Uterus (tissue), 2 donors: ENCODE results near the gene BLMH.

Experiments
- CTCF ChIP-seq, 4 experiments: fragments of 200-600 bp in 2 of 4; fragments of 450-650 bp in 2 of 4; sonication (generic) in 2 of 4; IDR thresholded peaks; one replicate each; pipeline ENCODE4 v1.5.1; 2016 to 2019; ENCODE audit warnings: antibody characterized with exemption in 4 of 4, mild to moderate bottlenecking in 2 of 4, moderate library complexity in 1 of 4
- POLR2A ChIP-seq, 2 donors: fragments of 450-650 bp; IDR thresholded peaks; one replicate each; pipeline ENCODE4 v1.6.1; 2016; ENCODE audit warnings: antibody characterized with exemption in 2 of 2, mild to moderate bottlenecking in 1 of 2, moderate library complexity in 1 of 2

GRCh38 chr17:30209930-30210329 lies 81.8 kb downstream of the BLMH start:
- TF ChIP-seq CTCF (IDR thresholded peaks at IDR 0.05): no peak
- TF ChIP-seq POLR2A (IDR thresholded peaks at IDR 0.05): no peak
